Stimulated activated CD4-positive, alpha-beta T cell treated with anti-CD3 and anti-CD28 coated beads, Interleukin-1b, Interleukin-23, amount 100 ng/mL, for 48 hours (primary cell): ENCODE results near the gene SEC14L5.
"Not testable (repeated sequence)": the region's sequence is repeated elsewhere in the genome, so short reads cannot be mapped to it uniquely, and the experiment has no call there.

Source experiments
- DNase-seq: peaks from one replicate; pipeline ENCODE4 v3.0.0-alpha.2; 2020

SEC14L5 gene

DNA sequence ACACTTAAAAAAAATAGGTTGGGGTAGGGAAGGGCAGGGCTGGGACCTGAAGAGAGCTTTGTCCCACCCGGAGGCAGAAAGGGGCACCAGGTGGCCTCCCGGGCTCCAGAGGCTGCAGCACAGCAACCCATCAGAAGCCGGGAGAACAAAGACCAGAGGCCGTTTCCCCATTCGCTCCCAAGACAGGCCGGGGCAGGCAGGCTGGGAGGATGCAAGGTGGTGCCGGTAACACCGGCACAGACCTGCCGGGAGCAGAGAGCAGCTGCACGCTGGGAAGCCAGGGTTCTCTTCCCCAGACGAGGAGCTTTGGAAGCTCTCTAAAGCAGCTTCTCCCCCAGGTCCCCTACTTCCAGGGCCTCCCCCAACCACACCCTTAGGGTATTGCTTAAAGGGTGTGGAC, 26.7 kb upstream of the SEC14L5 start:
- DNase-seq, result no peak

DNA sequence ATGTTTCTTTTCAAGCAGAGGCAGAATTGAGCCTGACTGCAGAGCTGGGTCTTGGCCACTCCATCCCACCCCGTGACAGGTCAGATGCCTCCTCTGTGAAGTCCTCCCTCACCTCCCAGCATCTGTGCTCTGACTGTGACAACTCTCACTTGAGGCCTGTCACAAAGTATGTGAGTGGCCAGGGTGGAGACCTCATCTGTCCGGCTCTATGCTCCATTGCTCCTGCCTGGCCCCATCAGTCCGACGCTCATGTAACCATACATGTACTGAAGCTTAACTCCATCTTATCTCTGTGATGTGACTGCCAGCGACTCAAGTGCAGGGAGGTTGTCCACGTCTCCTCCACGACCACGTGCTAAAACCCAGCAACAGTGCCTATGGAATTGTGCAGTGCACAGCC, 24.7 kb upstream of the SEC14L5 start:
- DNase-seq, result no peak

DNA sequence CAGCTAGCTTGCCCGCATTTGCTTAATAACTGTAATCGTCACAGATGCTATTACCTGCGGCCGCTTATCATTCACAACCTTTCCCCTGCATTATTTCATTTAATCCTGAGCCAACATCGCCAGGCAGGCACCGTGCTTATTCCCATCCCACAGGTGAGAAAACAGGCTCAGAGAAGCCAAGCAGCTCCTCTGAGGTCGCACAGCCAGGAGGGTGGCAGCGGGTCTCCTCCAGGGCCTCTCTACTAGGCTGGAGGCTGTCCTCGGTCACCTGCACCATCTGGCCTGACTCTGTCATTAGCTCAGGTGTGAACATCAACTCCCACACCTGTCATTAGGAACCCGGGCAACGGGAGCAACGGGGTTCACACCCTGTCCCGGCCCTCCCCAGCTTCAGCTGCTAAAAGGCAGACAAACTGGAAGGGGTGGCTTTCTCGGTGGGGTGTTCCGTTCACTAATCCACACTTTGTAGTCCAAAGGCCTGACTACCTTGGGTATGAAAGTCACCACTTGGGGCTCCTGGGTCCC, 24.2 kb upstream of the SEC14L5 start:
- DNase-seq, result no peak

DNA sequence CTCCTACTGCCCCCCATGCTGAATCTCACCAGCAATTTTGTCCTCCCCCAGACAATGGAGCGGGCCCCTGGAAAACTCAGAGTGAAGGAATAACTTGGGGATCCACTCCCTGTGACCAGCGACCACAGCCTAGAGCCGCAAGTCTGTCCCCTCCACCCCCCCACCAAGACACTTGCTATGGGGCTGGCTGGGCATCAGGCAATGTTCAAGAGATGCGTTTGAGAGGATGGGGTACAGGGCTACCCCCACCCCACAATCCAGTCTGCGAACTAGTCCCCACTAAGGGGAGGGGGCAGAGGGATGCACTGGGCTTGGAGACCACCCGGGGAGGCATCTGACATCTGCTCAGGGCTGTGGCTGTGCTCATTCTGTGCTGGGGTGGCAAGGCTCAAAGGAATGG, 23.5 kb upstream of the SEC14L5 start:
- DNase-seq, result no peak

DNA sequence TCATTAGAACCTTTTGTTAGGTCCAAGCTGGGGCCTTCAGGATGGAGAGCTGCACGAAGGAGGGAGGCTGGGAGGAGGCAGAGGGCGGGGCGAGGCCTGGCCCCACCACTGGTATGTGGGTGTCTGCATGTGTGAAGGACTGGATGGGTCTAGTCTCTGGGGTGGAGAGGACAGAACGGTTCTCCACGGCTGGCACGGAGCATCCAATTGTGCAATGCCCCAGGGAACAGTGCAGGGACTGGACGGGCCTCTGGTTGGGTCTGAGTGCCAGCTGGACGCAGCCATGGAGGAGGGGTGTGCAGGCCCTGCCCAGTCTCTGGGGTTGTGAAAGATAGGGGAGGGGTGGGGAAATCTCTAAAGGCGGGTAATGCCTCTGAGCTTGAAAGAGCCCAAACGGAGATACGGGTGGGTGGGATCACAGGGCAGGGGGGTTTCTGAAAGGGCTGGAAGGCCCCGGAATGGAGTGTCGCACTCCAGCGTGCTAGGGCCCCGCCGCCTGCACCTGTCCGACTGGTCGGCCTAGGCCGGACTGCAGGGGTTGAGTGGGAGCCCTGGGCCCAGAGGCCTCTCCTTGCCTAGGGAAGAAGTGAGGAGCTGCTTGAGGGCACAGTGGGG, 22.8 kb upstream of the SEC14L5 start:
- no peak for DNase-seq

DNA sequence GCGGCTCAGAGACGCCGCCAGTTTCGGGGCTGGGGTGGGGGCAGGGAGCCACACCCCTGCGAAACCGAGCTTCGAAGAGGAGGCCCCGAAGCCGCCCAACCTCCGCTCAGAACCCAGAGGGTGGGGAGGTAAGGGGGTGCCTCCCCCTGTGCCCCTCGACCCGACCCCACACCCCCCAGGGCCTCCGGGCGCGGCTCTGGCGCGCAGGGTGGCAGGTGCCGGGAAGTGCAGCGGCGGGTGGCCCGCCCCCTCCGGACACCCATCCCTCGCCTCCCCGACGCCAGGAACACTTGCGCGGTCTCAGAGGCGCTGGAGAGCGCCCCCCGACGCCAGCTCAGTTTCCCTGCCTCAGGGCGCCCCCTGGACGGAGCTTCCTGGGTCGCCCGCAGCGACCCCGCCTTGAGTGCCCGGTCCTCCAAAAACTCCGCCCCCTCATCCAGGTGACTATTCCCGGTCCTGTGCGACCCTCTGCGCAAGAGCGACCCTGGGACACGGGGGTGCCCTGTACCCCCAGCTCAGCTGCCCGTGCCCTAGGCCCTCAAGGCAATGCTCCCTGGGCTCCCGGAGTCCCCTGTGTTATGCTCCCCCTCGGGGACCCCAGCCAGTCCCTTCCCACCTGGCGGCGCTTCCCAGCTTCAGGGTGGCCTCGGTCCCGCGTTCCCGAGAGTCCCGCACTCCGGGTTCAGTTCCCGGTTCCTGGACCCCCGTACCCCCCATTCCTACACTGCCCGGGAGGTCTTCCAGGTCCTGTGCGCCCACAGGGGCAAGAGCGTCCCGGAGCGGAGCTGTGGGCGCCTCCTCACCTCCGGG, 21.7 kb upstream of the SEC14L5 start:
- no peak for DNase-seq

DNA sequence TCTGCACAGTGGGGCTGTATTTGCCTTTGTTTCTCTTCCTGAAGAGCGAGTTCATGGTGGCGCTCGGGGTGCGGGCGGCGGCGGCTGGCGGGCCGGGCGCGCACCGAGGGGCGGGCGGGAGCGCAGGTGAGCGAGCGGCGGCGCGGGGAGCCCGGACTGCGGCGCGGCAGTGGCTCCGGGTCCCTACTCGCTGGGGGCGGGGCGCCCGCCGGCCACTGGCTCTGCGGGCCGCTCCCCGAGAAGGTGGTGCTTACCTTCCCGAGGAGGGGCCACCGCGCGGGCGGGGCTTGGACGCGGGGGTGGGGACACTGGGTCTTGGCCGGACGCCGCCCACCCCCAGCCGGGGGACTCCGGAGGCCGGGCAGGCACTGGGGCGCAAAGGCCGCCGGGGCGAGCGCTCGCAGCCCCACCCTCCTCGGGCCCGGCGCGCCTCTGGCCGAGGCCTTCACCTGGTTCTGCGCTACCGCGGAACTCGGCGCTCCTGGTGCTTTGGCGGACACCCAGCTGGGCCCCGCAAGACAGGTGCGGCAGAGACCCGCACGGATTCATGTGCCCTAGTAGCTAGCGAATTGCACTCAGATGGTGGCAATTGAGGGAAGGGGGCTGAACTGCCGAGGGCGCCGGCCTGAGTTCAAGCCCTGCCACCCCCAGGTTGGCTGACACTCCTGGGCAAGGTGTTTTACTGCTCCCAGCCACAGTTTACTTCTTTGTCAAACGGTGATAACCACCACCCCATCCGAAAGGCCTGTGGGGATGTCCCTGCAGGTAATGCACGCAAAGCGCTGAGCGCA, 20.9 kb upstream of the SEC14L5 start, which contains the start of gene PPL:
Gene PPL, minus strand, starts transcription at position 158 of the 791 bp plus-strand sequence. Its CDS starts 103 bp downstream, at position 55.
- DNase-seq, result no peak

DNA sequence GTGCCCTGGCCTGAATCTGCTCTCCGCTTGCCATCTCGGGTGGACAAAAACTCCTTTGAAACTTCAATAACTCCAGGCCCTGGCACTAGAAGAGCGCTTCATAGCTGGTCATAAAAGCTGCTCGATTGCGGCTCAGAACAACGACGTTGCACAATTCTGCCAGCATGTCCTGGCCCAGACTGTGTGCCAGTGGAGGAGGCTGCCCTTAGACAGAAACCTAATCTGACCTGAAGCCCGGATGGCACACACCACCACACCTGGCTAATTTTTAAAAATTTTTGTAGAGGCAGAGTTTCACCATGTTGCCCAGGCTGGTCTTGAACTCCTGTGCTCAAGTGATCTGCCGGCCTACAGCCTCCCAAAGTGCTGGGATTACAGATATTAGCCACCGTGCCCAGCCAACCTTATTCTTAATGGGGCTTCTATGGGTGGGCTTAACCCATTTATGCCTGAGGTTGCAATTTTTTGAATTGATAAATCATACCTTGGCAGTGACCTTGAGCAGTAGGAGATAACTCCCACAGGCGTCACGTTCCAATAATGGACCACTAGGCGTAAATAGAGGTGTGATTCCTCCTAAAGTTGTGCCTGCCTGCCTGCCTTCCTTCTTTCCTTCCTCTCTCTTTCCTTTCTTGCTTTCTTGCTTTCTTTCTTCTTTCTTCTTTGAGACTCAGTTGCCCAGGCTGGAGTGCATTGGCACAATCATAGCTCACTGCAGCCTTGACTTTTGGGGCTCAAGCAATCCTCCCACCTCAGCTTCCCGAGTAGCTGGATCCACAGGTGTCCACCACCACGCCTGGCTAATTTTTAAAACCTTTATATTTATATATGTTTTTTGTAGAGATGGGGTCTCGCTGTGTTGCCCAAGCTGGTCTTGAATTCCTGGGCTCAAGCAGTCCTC, 20.1 kb upstream of the SEC14L5 start:
- no peak for DNase-seq

DNA sequence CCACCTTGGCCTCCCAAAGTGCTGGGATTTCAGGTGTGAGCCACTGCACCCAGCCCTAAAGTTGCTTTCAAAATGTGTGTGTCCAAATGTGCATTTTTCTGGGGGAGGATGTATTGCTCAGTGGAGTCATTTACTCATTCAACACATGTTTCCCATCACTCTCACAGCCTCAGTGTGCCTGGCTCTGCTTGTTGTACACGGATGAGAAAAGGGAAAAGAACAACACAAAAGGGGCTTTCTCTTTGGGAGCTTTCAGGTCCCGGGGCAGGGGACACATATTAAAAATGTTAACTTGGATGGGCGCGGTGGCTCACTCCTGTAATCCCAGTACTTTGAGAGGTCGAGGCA, 19.5 kb upstream of the SEC14L5 start:
- DNase-seq, result no peak

DNA sequence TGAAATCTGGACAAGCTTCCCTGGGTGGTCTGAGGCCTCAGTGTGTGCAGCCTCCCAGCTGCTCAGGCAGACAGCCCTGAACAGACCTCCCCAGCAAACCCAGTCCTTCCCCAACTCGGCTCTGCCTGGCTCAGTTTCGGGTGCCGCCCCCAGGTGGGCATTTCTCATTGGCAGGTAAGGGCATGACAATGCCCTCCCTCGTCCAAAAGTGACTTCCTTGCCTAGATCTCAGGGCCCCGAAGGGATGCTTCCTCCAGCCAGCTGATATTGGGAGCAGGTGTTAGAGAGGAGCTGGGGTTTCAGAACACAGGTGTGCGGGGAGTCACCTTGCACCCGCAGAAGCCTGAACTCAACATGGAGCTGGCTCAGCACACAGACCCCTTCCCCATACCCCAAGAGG, 17.4 kb upstream of the SEC14L5 start:
- DNase-seq, result no peak

DNA sequence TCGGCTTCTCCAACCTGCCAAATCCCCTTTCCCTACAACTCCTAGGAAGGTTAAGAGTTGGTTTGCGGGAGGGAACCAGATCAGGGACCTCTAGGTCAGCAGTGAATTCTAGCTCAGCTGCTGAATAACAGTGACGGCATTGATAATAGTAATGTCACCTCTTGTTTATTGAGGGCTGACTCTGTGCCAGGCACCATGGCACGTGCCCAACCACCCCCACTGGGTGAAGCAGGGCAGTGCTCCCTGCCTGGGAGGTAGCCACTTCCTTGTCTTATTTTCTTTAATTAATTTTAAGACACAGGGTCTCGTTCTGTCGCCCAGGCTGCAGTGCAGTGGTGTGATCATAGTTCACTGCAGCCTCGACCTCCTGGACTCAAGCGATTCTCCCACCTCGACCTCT, 15.6 kb upstream of the SEC14L5 start:
- DNase-seq, result no peak

DNA sequence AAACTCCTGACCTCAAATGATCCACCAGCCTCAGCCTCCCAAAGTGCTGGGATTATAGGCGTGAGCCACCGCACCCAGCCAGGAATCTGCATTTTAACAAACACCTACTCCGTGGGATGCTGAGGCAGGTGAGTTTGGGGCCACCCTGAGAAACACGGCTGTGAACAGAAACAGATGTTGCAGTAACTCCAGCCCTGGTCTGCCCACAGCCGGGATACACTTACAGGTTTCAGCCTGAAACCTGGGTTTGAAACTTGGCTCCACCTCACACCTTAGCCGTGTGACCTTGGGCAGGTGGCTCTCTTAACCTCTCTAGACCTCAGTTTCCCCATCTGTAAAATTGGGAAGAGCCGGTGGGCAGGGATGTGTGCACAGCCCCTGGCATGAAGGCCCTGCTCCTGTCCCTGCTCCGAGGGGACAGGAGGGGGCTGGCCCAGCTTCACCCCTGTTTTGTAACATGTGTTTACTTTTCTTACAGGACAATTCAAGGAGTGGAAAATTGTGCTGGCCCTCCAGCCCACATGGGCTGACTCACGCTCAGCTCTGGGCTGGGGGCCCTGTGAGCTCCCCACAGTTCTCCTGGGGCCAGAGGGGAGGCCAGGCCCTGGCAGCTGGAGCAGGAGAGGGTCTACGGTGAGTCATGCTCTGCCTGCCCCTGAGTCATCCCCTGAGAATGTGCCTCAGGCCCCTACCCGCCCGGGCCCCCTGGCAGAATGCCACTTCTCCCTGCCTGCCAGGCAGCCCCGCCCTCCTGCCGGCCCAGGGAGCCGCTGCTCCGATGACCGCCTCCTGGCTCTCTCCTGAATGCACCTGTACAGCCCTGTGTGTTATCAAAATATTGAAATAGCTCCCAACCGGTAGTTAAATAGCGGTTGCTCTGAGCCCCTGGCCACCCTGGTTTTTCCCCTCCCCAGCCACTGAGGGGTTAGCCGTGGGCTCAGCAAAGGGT, 13.5 kb upstream of the SEC14L5 start:
- no peak for DNase-seq

DNA sequence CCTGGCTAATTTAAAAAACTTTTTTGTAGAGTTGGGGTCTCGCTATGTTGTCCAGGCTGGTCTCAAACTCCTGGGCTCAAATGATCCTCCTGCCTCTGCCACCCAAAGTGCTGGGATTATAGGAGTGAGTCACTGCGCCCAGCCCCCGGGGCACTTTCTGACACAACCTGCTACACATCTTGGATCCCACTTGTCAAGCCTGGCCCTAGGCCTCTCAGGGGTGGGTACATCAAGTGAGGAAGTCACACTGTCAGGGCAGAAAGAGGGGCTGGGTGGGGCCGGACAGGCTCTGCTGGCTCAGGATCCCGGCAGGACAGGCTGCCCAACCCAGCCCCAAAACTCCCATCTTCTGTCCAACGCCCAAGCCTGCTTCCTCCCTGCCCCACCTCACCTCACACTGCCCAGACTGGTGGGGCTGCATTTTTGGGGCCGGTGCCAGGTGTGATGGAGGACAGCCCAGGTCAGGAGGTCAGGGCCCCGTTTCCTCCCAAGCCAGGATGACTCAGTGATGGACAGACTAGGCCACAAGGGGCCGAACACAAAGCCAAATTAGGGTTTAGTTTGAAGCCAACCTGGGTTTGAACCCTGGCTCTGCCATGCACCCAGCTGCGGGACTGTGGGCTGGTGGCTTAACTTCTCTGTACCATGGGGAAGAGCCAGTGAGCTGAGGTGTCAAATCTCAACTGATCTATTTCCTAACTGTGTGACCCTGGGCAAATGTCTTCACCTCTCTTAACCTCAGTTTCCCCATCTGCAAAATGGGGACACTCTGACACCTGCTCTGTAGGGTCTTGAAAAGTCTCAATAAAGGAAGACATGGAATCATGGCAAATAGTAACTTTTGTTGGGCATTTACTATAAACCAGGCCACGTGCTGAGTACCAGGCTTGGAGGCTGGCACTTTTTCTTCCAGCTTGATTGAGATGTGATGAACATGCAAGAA, 12.3 kb upstream of the SEC14L5 start:
- DNase-seq, result no peak

DNA sequence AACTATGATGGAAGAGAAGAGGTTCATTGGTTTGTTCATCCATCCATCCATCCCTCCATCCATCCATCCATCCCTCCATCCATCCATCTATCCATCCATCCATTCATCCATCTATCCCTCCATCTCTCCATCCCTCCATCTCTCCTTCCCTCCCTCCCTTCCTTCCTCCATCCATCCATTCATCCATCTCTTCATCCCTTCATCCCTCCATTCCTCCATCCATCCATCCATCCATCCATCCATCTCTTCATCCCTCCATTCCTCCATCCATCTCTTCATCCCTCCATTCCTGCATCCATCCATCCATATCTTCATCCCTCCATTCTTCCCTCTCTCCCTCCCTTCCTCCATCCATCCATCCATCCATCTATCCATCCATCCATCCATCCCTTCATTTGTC, 11.2 kb upstream of the SEC14L5 start:
- DNase-seq, result no peak

DNA sequence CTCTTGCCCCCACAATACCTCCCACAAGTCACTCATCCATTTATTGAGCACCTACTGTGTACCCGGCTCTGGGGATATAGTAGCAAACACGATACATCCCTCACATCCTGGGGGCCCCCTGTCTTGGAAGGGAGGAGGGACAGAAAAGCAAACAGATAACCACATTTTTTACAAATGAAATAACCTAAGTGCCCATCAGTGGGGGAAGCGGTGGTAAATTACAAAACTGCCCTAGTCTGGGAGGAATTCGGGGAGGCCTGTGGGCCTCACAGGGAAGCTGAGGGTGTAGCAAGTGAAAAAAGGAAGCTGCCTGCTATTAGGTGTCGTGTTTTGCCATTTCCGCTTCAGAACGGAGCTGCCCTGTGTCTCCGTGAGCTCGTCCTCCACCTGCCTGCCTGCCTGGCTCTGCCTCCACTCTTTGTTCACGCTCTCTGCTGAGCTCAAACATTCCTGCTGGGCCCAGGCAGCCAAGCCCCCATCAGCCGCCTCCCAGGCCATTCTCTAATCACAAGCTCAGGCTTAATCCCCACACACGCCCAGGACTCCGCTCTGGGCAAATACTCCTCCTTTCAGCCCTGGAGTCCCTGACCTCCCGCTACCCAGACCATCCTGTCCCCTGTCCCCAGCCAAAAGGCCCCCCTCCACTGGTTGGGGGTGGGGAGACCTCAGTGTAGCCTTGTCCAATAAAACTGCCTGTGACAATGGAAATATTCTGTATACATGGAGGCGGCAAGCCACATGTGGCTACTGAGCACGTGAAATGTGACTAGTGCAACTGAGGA, 10.2 kb upstream of the SEC14L5 start:
- DNase-seq, result no peak

DNA sequence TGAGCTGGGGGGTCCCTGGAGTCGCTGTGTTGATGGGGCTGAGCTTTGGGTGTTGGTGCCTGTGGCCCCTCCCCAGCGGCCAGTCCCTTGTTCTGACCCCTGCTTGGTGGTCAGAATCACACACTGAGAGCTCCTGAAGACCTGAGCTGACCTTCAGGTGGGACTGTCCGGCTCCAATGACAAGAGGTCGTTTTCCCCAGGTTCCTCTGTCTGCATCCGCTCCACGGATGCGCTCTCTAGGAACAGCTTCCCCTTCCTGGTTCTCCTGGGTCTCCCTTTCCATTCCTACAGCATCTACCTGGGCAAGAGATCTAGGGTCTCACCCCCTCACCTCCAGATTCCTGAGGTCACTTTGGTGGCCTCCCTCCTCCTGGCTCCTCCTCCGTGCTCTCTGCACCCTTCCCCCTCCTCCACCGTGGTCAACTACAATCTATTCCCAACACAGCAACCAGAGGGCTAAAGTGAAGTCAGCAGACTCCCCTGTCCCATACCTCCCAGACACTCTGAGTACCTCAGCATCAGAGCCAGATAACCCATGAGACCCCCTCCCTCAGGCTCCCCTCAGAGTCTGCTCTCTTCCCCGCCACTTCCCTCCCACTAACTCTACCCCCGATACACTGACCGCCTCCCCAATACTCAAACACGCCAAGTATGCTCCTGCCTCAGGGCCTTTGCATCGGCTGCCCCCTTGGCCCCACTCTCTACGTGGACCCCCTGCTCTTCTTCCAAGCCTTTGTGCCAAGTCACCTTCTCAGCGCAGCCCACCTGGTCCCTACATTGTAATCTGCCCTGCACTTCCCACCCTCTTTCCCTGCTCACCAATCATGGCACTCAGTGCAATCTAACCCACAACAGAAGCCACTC, 9.0 kb upstream of the SEC14L5 start:
- DNase-seq, result no peak

DNA sequence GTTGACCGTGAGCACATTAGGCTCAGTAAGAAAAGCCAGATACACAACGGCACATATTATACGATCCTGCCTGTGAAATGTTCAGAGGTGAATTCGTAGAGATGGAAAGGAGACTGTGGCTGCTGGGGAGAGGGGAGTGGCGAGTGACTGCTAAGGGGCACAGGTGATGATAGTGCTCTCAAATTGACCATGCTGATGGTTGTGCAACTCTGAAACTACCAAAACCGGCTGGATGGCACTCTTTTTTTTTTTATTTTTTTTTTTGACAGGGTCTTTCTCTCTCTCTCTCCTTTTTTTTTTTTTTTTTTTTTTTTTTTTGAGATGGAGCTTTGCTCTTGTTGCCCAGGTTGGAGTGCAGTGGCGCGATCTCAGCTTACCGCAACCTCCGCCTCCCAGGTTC, 8.1 kb upstream of the SEC14L5 start:
- no peak for DNase-seq

DNA sequence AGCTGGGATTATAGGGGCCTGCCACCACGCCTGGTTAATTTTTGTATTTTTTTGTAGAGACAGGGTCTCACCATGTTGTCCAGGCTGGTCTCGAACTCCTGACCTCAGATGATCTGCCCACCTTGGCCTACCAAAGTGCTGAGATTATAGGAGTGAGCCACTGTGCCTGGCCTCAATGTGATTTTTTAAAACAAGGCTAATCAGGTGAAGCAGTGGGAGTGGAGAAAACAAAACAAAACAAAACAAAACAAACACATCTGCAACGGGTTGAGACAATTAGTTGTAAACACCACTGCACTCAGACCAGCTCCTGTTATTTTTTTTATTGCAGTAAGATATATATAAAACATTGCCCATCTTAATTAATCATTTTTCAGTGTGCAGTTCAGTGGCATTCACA, 6.5 kb upstream of the SEC14L5 start:
- DNase-seq, result not testable (repeated sequence)
